MCF 10A (cell line): ENCODE data around the gene ZNRD2. TPM values are rescaled to one million over a fixed set of nuclear protein-coding genes. Genes with fewer than 3 reads are reported as not detected.

Experiments used
- BruUV-seq: library from RNA; stranded (reverse); fragments of 400-500 nt; replicated peaks from 2 replicates; lab custom pipeline; 2021; lab: Mats Ljungman, UMichigan
- CTCF ChIA-PET: fragments of 300-600 bp; sonication (Branson Sonifier 250); formaldehyde crosslinking; extraction: SDS; loops from one replicate; lab custom pipeline; 2021; ENCODE audit warnings: antibody characterized with exemption, inconsistent platforms; lab: Yijun Ruan, JAX
- POLR2A ChIA-PET: fragments of 300-600, 350-650 bp; sonication (Branson Sonifier 250); formaldehyde crosslinking; extraction: SDS; loops from one replicate; lab custom pipeline; 2020; ENCODE audit warnings: antibody characterized with exemption, inconsistent platforms; lab: Yijun Ruan, JAX
- DNase-seq: peaks from one replicate; pipeline ENCODE4 v3.0.0-alpha.2; 2018; ENCODE audit not compliant: unreplicated experiment
- H3K27ac Mint-ChIP-seq: one replicate; pipeline ENCODE4 v1.8.0; 2022; ENCODE audit warnings: mild to moderate bottlenecking, low read depth, mixed read lengths; ENCODE audit not compliant: unreplicated experiment
- H3K27me3 Mint-ChIP-seq: one replicate; pipeline ENCODE4 v1.8.0; 2022; ENCODE audit warnings: mixed read lengths; ENCODE audit not compliant: insufficient read depth, unreplicated experiment
- H3K36me3 Mint-ChIP-seq: one replicate; pipeline ENCODE4 v1.8.0; 2022; ENCODE audit warnings: mild to moderate bottlenecking, moderate library complexity, mixed read lengths; ENCODE audit not compliant: insufficient read depth, unreplicated experiment
- H3K4me1 Mint-ChIP-seq: one replicate; pipeline ENCODE4 v1.8.0; 2022; ENCODE audit warnings: mixed read lengths; ENCODE audit not compliant: insufficient read depth, unreplicated experiment
- H3K4me3 Mint-ChIP-seq: one replicate; pipeline ENCODE4 v1.8.0; 2022; ENCODE audit warnings: mild to moderate bottlenecking, moderate library complexity, mixed read lengths; ENCODE audit not compliant: unreplicated experiment
- H3K9me3 Mint-ChIP-seq: one replicate; pipeline ENCODE4 v1.8.0; 2022; ENCODE audit warnings: mixed read lengths; ENCODE audit not compliant: unreplicated experiment
- intact Hi-C: fragments of 100-400 bp; cut with micrococcal nuclease; formaldehyde crosslinking; loops from 2 replicates; pipeline ENCODE4 v1.14.1; 2022
- total RNA-seq: library from RNA; stranded (reverse); gene quantifications from 2 replicates; pipeline ENCODE4 v1.2.3, GENCODE V29; 2022
- TF ChIP-seq, protein P1 (sequence below): fragments of 200-600 bp; IDR thresholded peaks from one replicate; pipeline ENCODE4 v1.8.0; 2022; ENCODE audit warnings: antibody characterized with exemption, mild to moderate bottlenecking; ENCODE audit not compliant: unreplicated experiment

Gene ZNRD2
- total RNA-seq, 1 experiment from 2014 or later = 65.4 TPM

DNA sequence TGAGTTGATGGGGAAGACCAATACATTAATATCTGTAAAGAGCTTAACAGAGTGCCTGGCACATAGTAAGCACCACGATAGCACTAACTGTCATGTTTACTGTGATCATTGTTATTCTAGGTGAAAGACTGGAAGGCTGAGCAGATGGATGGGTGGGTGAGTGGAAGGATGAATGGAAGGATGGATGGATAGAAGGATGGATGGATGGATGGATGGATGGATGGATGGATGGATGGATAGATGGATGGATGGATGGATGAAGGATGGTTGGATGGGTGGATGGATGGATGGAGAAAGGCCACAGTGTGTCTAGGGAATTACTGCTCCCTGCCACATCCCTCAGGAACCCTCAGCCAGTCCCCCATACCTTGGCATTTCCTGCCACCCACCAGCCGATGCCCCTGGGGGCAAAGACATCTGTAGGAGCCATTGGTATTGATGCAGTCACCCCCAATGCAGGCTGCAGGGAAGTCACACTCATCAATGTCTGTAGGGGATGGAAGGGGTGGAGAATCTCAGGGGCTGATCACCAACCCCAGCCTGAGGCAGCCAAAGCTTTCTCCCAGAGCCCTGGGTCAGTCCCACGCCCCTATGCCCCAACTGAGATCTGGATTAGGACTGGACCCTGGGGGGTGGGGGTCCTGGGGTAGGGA is 27.4 kb upstream of the ZNRD2 start:
- BruUV-seq = no TSS peak
- DNase-seq = no peak
- H3K4me3 Mint-ChIP-seq = no peak overlapping the region
- intact Hi-C loops = no loop called here
- no peaks in the 10 kb centered on the region for H3K27me3 Mint-ChIP-seq
- H3K9me3 Mint-ChIP-seq = no peaks in the 10 kb centered on the region
- TF ChIP-seq, protein P1, sequence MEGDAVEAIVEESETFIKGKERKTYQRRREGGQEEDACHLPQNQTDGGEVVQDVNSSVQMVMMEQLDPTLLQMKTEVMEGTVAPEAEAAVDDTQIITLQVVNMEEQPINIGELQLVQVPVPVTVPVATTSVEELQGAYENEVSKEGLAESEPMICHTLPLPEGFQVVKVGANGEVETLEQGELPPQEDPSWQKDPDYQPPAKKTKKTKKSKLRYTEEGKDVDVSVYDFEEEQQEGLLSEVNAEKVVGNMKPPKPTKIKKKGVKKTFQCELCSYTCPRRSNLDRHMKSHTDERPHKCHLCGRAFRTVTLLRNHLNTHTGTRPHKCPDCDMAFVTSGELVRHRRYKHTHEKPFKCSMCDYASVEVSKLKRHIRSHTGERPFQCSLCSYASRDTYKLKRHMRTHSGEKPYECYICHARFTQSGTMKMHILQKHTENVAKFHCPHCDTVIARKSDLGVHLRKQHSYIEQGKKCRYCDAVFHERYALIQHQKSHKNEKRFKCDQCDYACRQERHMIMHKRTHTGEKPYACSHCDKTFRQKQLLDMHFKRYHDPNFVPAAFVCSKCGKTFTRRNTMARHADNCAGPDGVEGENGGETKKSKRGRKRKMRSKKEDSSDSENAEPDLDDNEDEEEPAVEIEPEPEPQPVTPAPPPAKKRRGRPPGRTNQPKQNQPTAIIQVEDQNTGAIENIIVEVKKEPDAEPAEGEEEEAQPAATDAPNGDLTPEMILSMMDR = no peak
- peaks cover 6% of the 10 kb centered on the region for H3K4me1 Mint-ChIP-seq
- H3K27ac Mint-ChIP-seq = no peak overlapping the region
- H3K36me3 Mint-ChIP-seq = no peaks in the 10 kb centered on the region
- POLR2A ChIA-PET = interaction anchor here (0.5 to 4.0 kb wide), 4 partner anchors 9 to 680 kb away, joined by 3 to 75 read pairs (median 3); partner anchors contain the start of genes FAM89B and ZNRD2
- CTCF ChIA-PET = interaction anchor here (0.7 to 3.7 kb wide), 4 partner anchors 28 to 51 kb away, joined by 3 to 51 read pairs (median 14); partner anchors contain the start of gene FAM89B

DNA sequence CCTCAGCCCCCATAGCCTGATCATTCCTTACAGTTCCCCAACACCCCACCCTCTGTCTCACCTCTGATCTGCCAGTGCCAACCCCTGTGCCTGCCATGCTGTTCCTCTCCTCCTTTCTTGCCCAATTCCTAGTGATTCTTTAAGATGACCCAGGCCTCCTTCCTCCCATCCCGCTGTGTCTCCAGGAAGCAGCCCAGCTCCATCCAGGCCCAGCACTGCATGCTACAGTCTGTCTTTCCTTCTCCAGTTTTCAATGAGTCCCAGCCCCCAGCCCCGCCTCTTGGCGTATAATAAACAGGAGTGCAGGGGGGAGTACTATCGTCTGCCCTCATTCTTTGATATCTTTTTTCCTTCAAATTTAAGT is 24.4 kb upstream of the ZNRD2 start:
- H3K36me3 Mint-ChIP-seq = no peaks in the 10 kb centered on the region
- H3K27ac Mint-ChIP-seq = no peak overlapping the region
- no peaks in the 10 kb centered on the region for H3K27me3 Mint-ChIP-seq
- intact Hi-C loops = no loop called here
- peaks cover 10% of the 10 kb centered on the region for H3K4me1 Mint-ChIP-seq
- BruUV-seq = no TSS peak
- peak overlapping the region; percentile 42 for H3K4me3 Mint-ChIP-seq
- DNase-seq = no peak
- ChIA-PET POLR2A (interaction anchor here (0.6 to 1.6 kb wide), 3 partner anchors 24 to 46 kb away, joined by 3 to 6 read pairs (median 3); partner anchors contain the start of gene ZNRD2), CTCF (interaction anchor here (0.6 to 1.7 kb wide), 2 partner anchors 26 to 46 kb away, joined by 4 read pairs; no protein-coding TSS in a partner anchor)
- TF ChIP-seq, protein P1 = no peak
- H3K9me3 Mint-ChIP-seq = no peaks in the 10 kb centered on the region

DNA sequence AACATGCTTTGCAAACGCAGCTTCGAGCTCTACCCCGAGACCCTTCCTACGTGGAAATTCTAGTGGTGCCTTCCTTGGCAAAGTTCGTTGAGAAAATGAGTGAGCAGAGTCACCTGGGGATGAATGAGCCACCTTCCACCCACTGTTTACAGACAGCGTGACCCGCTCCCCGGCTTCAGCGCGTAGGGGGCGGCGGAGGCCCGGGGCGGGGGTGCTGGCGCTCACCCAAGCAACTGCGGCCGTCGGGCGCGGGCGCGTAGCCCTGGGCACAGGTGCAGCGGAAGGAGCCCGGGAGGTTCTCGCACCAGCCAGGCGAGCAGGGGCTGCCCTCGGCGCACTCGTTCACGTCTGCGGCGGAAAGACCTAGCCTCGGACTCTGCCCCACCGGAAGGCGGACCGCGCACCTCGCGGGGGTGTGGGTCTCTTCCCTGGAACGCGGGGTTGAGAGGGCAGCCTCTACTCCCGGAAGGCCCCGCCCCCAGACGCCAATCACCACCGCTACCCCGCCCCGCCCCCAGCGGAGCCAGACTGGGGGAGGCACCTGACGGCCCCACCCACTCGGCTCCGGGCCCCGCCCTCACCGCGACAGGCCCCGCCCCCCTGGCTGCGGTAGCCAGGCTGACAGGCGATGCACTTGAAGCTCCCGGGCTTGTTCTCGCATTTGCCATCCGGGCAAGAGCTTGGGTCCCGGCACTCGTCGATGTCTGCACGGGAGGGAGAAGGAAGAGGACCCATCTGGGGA is 23.9 kb upstream of the ZNRD2 start:
- H3K9me3 Mint-ChIP-seq = no peaks in the 10 kb centered on the region
- H3K36me3 Mint-ChIP-seq = no peaks in the 10 kb centered on the region
- no TSS peak for BruUV-seq
- TF ChIP-seq, protein P1 = no peak
- ChIA-PET POLR2A (interaction anchor here (0.6 to 1.6 kb wide), 8 partner anchors 19 to 125 kb away, joined by 3 to 6 read pairs (median 3); partner anchors contain the start of genes FAM89B and ZNRD2), CTCF (interaction anchor here (1.2 to 1.7 kb wide), 2 partner anchors 25 to 72 kb away, joined by 3 to 4 read pairs; no protein-coding TSS in a partner anchor)
- no peaks in the 10 kb centered on the region for H3K27me3 Mint-ChIP-seq
- H3K4me3 Mint-ChIP-seq = peak overlapping the region; percentile 42
- no peak overlapping the region for H3K27ac Mint-ChIP-seq
- intact Hi-C loops = no loop called here
- peak; percentile 86 for DNase-seq
- H3K4me1 Mint-ChIP-seq = peaks cover 10% of the 10 kb centered on the region
